GM18507 (cell line): Measurements from ENCODE around the gene ZNF462.
"Not testable (repeated sequence)": the region's sequence is repeated elsewhere in the genome, so short reads cannot be mapped to it uniquely, and the experiment has no call there.

Experiments
- DNase-seq: peaks from one replicate; pipeline ENCODE4 v3.0.0; 2011; ENCODE audit warnings: low read depth; ENCODE audit not compliant: insufficient read length; ENCODE audit errors: extremely low spot score
- FAIRE-seq: peaks from 2 replicates; lab custom pipeline; 2011; peaks lifted over from hg19 to GRCh38; lab: Jason Lieb, UNC

Gene ZNF462

GRCh38 chr9:106981396-106982287 lies 118.7 kb downstream of the ZNF462 start:
- FAIRE-seq (peak; percentile 77), DNase-seq (no peak)

DNA sequence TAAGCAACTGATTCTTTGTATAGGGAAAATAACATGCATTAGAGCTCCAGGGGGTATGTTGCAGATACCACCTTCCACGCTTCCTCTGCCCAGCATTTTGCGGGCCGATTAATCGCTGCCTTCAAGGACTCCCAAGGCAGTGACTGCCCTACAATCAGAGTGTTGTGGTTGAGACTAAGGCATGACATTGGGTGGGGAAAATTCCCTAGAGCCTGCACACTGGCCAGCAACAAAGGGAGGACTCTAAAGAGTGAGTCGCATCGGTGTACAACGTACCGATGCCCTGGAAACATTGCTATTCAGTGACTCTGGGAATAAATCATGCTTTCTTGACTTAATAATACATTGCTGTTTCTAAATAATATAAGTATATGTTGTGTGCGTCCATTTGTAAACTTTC lies 119.7 kb downstream of the ZNF462 start:
- no peak for DNase-seq
- no peak for FAIRE-seq

- no peak for DNase-seq
- FAIRE-seq = no peak
Measured at GRCh38 chr9:106983346-106983745, 120.4 kb downstream of the ZNF462 start.

GRCh38 chr9:106989904-106990303 lies 126.9 kb downstream of the ZNF462 start:
- not testable (repeated sequence) for DNase-seq, FAIRE-seq

GRCh38 chr9:106992186-106992585 lies 129.2 kb downstream of the ZNF462 start:
- no peak for DNase-seq
- FAIRE-seq = no peak

DNA sequence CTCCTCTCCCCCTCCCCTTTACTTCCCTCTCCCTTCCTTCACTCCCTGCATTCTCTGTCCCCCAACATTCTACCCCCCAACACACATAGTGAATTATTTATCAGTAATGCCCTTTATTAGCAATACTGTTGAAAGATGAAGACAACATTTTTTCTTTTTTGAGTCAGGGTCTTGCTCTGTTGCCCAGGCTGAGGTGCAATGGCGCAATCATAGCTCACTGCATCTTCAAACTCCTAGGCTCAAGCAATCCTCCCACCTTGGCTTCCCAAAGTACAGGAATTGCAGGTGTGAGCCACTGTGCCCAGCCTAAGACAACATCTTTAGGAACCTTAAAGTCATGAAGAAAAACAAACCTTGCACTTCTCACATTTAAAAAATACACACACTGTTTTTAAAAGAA lies 130.6 kb downstream of the ZNF462 start:
- FAIRE-seq = no peak
- no peak for DNase-seq

- DNase-seq (no peak), FAIRE-seq (no peak)
Measured at GRCh38 chr9:106994463-106994862, 131.5 kb downstream of the ZNF462 start.

GRCh38 chr9:107000218-107000617 lies 137.3 kb downstream of the ZNF462 start:
- no peak for FAIRE-seq
- no peak for DNase-seq

DNA sequence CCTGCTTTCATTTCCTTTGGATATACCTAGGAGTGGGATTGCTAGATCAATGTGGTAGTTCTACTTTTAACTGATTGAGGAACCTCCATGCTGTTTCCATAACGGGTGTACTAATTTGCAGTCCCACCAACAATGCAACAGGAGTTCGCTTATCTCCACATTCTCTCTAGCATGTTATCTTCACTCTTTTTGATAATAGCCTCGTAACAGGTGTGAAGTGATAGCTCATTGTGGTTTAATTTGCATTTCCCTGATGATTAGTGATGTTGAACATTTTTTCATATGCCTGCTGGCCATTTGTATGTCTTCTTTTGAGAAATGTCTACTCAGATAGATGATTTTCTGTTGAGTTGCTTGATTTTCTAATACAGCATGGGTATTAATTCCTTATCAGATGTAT lies 142.2 kb downstream of the ZNF462 start:
- FAIRE-seq (no peak), DNase-seq (no peak)

- no peak for DNase-seq
- no peak for FAIRE-seq
Measured at GRCh38 chr9:107007402-107007801, 144.4 kb downstream of the ZNF462 start.

DNA sequence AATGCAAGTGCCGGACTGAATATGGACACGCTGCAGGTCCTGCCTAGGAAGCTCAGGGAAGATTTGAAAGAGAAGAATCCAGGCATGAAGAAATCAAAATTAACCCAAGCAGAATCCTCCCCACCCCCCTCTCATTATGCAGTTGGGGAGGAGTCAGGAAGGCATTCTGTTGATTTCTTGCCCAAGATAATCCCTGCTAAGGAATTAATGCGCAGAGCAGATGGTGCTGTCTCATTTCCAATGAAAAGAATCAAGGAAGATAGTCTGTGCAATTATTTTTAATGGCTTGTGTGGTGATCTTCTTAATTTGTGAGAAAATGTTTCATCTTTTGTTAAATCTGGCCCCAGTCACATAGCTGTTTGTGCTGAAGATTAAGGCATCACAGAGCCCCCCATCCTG lies 145.0 kb downstream of the ZNF462 start:
- FAIRE-seq (no peak), DNase-seq (no peak)

DNA sequence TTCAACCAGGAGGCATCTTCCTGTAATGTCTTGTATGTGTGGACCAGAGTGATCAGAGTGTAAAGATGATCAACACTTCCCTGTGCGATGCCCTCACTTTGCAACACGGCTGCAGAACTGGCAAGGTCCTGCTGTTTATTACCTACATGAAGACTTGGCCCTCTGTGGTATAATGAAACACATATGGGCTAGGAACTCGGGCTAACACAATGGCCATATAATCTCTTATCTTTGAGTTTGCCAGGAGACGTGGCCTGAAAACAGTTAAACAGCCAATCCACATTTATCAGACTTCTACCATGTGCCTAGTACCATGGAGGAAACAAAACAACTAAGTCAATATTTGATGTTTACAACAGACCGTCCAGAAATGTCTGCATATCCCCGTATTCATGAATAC lies 145.5 kb downstream of the ZNF462 start:
- DNase-seq (no peak), FAIRE-seq (no peak)

GRCh38 chr9:107016383-107016782 lies 153.4 kb downstream of the ZNF462 start:
- DNase-seq (no peak), FAIRE-seq (no peak)

DNA sequence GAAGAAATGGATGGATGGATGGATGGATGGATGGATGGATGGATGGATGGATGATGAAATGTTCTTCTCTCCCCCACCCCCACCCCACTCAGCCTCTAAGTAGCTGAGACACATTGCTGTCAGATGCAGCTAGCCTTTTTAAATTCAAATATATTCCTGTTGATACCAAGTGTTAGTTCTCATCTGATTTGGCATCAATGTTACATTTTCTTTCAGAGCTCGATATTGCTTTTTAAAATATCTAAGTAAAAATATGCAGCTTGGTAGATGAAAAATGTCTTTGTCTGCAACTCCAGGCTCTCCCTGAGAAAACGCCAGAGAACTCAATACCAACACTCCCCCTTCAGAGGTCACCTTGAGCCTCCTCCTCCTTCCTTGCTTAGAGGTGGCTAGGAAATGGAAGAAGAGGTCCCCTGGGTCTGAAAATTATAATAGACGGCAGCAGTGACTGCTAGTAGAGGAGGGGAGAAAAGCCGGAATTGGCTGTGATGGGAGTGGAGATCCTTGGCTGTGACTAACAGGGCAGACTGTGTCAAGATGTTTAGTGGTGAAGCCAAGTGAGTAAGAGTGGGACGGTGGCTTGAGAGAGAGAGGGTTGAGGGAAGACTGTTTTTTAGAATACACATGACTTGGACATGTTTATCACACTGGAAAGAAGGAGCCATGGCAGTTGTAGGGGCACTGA lies 156.0 kb downstream of the ZNF462 start:
- FAIRE-seq (no peak), DNase-seq (no peak)

GRCh38 chr9:107020040-107020530 lies 157.1 kb downstream of the ZNF462 start:
- peak; percentile 21 for FAIRE-seq
- no peak for DNase-seq

GRCh38 chr9:107024193-107024592 lies 161.2 kb downstream of the ZNF462 start:
- FAIRE-seq (peak; percentile 77), DNase-seq (no peak)

- FAIRE-seq = no peak
- no peak for DNase-seq
Measured at GRCh38 chr9:107025260-107026035, 162.5 kb downstream of the ZNF462 start.

DNA sequence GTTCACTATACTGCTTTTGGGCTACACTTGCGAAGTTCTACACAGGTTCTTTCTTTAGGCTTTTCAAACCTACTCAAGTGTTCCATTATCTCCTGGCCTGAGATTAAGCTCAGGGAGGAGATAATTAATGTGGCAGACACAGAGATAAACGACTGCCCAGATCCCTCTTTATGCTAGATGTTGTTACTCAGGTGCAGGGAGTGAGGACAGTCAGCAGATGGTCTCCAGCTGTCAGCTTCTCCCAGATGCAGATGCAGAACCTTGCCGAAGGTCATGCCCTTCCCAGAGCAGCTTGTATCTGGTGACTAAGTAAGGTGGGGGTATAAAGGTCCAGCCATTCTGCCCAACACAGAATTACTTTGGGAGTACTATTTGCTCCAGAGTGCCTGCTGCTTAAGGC lies 166.2 kb downstream of the ZNF462 start:
- FAIRE-seq = no peak

DNA sequence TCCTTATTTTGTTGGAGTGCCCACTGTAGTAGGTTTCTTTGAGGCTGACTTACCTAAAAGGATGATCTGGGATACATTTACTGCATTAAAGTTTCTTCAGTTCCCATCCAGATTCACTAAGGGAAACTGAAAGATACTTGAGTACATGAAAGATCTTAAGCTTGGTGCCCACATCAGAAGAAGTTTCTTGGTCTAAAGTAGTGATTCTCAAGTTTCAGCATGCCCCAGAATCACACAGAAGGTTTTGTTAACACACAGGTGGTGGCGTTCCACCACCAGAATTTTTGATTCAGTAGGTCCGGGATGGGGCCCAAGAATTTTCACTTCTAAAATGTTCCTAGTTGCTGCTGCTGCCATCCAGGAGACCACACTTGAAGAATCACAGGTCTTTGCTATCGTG lies 171.0 kb downstream of the ZNF462 start:
- no peak for FAIRE-seq
- no peak for DNase-seq

More for the DNA sequence above, 166.2 kb downstream of the ZNF462 start:
- DNase-seq = no peak

- FAIRE-seq (no peak), DNase-seq (no peak)
Measured at GRCh38 chr9:107034831-107035230, 171.9 kb downstream of the ZNF462 start.
